ENCODE measurements around the gene DMC1. TPM values are rescaled to one million over a fixed set of nuclear protein-coding genes. Genes with fewer than 3 reads are reported as not detected.
"Not testable (repeated sequence)": the region's sequence is repeated elsewhere in the genome, so short reads cannot be mapped to it uniquely, and the experiment has no call there.

The DMC1 gene
- total RNA-seq, 4 donors from 2014 or later: 0.84 to 1.4 (median 0.84) TPM; not detected in 1

- DNase-seq (ENCODE audit: low spot score): no peak
- TF ChIP-seq CTCF (IDR thresholded peaks at IDR 0.05): no peak
- no peak for ATAC-seq (ENCODE audit: low FRiP score)
Measured at GRCh38 chr22:38471237-38471636, 98.7 kb downstream of the DMC1 start.

DNA sequence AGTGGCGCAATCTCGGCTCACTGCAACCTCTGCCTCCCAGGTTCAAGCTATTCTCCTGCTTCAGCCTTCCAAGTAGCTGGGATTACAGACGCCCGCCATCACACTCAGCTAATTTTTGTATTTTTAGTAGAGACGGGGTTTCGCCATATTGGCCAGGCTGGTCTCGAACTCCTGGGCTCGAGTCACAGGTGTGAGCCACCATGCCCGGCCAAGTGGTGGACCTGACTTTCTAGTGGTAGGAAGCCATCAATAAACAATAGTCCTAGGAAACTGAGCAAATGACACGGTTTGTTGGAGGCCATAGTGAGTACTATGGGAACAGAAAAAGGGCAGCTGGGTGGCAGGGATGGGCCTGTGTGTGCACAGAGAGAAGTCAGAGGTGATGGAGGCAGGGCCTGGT is 99.8 kb downstream of the DMC1 start:
- DNase-seq (ENCODE audit: low spot score); ATAC-seq (ENCODE audit: low FRiP score): not testable (repeated sequence)

DNA sequence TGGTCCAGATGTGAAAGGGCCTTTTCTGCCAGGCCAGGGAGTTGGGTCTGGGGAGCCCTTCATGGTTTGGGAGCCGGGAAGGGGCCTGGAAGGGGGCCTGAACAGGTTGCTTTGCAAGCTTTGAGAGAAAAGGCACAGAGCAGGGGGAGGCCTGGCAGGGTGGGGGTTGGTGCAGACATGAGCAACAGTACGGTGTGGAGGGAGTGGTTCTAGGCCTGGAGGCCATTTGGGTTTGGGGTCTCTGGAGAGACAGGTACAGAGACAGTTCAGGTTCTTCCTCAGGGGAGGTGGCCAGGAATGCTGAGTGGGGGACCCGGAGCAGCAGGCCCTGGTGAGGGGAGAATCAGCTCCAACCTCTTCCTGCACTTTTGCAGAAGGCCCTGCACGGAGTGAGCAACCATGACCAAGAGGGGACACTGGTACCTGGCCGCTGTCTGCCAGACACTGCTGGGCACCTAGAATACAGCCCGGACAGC is 100.6 kb downstream of the DMC1 start:
- no peak for TF ChIP-seq CTCF (IDR thresholded peaks at IDR 0.05)
- DNase-seq (ENCODE audit: low spot score): no peak
- ATAC-seq (ENCODE audit: low FRiP score): no peak

Other genes with a start within 250 kb of the DMC1 start
- gene KCNJ4, start 115.0 kb downstream of the DMC1 start, total RNA-seq: under 1 TPM in 2 of 4 donors, not detected in 2; 0.28 to 0.84 TPM
- 10 to 100 TPM; 10.2 to 30.6 (median 15.1) TPM for gene KDELR3, start 102.1 kb downstream of the DMC1 start, total RNA-seq
- gene DDX17, start 63.9 kb downstream of the DMC1 start, total RNA-seq: 100 to 1,000 TPM; 330 to 572 (median 383) TPM
- gene FAM227A, start 86.2 kb upstream of the DMC1 start, total RNA-seq: 1 to 10 TPM in 1 of 4 donors, under 1 TPM in 3; 0.24 to 7.3 (median 0.73) TPM
- gene CBY1, start 86.5 kb upstream of the DMC1 start, total RNA-seq: 10 to 100 TPM in 3 of 4 donors, 1 to 10 TPM in 1; 7.6 to 25.9 (median 17.4) TPM
- 10 to 100 TPM; 33.4 to 48.4 (median 40.0) TPM for gene TOMM22, start 111.8 kb upstream of the DMC1 start, total RNA-seq
- 100 to 1,000 TPM in 1 of 4 donors, 10 to 100 TPM in 3; 61.9 to 130 (median 66.3) TPM for gene JOSD1, start 130.8 kb upstream of the DMC1 start, total RNA-seq
- gene GTPBP1, start 135.8 kb upstream of the DMC1 start, total RNA-seq: 10 to 100 TPM; 31.3 to 75.7 (median 51.4) TPM
- gene SUN2, start 185.8 kb upstream of the DMC1 start, total RNA-seq: 100 to 1,000 TPM; 302 to 509 (median 347) TPM
- 10 to 100 TPM in 2 of 4 donors, 1 to 10 TPM in 2; 6.7 to 12.8 (median 9.4) TPM for gene DNAL4, start 224.0 kb upstream of the DMC1 start, total RNA-seq

Measured in omental fat pad (tissue), 4 donors.